Muscle of back (tissue), 11 donors: ENCODE measurements around the gene LCN1. TPM values are rescaled to one million over a fixed set of nuclear protein-coding genes. Genes with fewer than 3 reads are reported as not detected.
"Not testable (repeated sequence)": the region's sequence is repeated elsewhere in the genome, so short reads cannot be mapped to it uniquely, and the experiment has no call there.

Experiments
- DNase-seq, 3 donors: peaks; one replicate each; pipeline versions ENCODE4 v3.0.0 to v3.0.0-alpha.2; 2013
- polyA plus RNA-seq, 10 donors: library from polyadenylated mRNA; unstranded; fragments of 120-200 nt; gene quantifications; one replicate each; pipeline ENCODE4 v1.2.1, GENCODE V29; 2013; ENCODE audit not compliant: insufficient read length in 10 of 10

LCN1 gene
- polyA plus RNA-seq, 10 donors, result not detected

DNA sequence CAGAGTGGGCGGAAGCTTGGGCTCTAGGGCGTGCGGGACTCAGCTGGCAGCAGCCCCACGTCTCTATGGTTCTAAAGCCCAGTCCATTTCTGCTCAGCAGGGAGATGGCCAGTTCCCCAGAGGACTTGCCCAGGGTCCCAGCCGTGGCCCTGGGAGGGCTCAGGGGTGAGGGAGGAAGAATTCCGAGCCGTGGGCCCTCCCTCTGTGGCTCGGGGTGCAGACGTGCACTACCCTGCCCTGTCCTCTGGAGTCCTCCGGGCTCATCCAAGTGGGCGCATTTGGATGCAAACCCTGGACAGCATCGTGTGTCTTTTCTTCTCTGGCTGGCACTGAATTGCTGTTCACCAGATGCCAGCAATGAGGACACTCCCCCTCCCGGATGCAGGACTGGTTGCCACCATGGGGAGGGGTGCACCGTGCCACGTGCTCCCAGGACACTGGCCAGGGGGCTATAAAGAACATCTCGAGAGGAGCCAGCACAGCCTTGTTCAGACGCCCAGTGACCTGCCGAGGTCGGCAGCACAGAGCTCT is 24.5 kb downstream of the LCN1 start, which contains the start of gene OBP2A:
Gene OBP2A (plus strand): TSS at position 481 of the 531 bp plus-strand sequence. CDS start 55 bp downstream, outside the sequence.
- DNase-seq, result not testable (repeated sequence)

DNA sequence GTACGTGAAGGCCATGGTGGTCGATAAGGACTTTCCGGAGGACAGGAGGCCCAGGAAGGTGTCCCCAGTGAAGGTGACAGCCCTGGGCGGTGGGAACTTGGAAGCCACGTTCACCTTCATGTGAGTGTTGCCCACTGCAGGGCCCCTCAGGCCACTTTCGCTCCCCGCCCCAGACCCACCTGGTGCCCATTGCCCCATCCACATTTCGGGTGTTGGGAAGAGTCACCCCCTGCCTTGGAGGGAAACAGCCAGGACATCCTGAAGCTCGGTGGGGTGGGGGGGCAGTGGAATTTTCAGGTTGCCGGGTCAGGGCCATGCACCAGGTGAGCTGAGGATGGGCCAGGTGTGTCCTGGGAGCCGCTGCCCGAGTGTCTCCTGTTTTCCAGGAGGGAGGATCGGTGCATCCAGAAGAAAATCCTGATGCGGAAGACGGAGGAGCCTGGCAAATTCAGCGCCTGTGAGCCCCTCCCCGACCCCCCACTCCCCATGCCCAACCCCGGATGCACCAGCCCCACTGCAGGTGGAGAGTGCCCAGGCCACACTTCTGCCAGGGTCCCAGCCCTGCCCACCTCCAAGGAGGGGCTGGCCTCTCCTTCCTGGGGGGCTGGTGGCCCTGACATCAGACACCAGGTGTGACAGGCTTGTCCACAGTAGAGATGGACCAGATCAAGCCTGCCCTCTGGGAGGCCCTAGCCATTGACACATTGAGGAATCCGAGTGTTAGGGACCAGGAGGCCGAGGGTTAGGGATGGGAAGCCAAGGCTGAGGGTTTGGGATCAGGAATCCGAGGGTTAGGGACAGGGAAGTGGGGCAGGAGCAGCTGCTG is 25.8 kb downstream of the LCN1 start:
- DNase-seq, result not testable (repeated sequence)

DNA sequence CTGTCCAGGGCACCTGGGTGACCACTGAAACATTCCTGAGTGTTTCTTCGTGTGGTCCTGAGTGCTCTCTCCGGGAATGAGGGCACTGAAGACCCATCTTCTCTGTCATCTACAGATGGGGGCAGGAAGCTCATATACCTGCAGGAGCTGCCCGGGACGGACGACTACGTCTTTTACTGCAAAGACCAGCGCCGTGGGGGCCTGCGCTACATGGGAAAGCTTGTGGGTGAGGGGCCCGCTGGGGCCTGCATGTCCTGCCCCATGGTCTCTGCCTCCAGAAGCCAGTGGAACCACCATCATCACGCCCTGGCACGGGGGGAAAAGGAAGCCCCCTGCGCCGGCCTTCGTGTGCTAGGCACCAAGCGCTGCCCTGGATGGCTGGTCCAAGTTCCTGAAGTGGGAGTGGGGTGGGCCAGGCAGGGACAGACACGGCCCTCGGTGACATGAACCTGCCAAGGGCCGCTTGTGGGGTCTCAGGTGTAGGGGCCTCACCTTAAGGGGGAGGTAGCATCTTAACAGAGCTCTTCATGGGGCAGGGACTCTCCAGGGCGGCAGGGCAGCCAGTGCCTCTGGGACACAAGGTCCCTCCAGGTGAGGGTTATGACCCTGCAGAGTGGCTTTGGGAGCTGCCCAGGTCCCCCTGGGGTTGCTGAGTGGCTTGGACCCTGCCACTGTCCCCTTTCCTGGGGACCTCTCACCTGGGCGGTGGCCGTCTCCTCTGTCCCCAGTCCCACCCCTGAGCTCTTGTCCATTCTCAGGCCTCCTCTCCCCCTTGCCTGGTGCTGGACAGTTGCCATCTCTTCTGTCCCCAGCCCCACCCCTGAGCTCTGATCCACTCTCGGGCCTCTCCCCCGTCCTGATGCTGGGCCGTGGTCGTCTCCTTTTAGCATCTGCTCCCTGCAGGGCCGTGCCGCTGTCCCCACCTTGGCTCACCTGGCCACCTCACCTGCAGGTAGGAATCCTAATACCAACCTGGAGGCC is 26.8 kb downstream of the LCN1 start:
- no peak for DNase-seq

DNA sequence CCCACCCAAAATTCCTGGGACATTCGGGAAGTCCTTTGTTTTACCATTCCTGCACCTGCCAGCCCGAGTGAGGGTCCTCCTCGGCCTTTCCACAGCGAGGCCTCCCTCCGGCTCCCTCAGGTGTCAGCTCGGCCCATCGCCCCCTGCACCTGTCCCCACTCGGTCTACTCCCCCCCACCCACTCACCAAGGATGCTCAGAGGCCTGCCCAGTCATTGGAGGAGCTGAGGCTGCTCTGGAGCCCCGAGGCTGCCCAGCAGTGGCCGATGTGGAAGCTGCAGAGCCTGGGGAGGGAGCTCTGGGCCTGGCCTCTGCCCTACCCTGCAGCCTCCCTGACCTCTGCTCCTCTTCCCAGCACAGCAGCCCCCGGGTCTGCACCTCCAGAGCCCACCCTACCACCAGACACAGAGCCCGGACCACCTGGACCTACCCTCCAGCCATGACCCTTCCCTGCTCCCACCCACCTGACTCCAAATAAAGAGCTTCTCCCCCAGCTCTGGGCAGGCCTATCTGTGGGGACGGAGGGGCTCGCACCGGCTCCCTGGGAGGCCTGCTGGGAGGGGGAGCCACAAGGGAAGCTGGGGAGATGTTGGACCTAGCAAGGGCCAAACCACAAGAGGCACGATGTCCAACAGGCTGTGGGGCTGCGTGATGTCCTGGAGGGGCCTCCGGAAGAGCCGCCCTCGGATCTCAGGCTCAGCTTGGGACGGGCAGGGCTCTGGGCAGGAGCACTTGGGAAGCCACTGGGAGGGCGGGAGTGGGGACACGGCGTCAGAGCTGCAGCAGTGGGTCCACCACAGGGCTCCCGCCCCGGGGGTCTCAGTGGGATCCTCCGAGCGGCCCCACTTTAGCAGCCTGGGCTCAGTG is 28.5 kb downstream of the LCN1 start:
- DNase-seq, result not testable (repeated sequence)

DNA sequence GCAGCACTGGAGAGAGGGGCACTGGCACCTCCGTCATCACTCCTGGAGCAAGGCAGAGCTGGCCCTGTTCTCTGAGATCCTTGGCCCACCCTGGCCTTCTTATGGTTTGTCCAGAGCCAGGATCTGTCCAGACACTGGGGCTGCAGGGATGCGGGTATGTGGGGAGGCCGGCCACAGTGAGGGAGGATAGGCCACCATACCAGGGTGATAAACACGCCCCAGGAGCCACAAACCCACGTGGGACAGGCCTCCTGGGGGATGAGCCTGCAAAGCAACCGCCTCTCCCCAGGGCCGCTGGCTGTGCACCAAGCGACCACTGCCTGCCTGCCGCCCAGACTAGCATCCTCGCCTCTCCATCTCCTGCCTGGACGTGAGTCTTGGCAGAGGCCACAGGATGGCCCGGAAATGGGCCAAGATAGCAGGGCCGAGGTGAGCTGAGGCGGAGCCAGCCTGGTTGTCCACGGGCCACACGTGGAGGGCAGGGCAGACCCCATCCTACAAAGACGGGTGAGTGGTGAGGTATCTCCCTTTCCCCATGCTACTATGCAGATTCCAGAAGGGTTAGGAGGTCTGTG is 29.2 kb downstream of the LCN1 start:
- DNase-seq, result no peak

DNA sequence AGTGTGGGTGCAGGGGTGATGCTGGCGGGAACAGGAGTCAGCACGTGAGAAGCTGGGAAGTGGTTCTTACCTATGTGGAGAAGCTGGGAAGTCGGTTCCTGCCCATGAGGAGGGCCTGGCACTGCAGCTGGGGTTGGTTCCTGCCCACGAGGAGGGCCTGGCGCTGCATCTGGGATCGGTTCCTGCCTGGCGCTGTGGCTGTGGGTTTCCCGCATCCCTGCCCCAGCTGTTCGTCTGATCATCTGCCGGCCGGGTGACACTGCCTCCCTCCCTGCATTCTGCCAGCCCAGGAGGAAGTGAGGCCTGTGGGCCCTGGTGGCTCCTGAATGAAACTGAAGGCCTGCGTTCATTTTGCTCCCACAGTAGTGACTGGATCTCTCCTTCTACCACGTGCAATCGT is 29.8 kb downstream of the LCN1 start:
- DNase-seq, result no peak

DNA sequence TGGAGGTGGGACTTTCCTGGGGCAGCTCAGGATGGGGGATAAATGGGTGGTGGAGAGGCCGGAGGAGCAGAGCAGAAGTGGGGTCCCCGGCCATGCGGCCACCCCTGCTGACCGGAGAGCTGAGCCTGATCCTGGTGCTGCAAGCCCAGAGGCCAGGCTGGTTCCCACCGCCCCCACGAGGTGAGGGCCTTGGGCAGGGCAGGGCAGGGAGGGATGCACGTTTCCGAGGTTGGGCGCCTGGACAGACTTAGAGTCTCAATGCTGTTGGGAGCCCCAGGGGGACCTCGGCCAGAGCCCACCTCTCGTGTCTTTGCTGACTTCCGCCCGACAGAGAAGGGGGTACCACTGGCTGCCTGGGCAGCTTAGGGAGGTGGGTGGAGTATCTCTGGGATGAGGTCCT is 30.2 kb downstream of the LCN1 start:
- DNase-seq, result no peak

DNA sequence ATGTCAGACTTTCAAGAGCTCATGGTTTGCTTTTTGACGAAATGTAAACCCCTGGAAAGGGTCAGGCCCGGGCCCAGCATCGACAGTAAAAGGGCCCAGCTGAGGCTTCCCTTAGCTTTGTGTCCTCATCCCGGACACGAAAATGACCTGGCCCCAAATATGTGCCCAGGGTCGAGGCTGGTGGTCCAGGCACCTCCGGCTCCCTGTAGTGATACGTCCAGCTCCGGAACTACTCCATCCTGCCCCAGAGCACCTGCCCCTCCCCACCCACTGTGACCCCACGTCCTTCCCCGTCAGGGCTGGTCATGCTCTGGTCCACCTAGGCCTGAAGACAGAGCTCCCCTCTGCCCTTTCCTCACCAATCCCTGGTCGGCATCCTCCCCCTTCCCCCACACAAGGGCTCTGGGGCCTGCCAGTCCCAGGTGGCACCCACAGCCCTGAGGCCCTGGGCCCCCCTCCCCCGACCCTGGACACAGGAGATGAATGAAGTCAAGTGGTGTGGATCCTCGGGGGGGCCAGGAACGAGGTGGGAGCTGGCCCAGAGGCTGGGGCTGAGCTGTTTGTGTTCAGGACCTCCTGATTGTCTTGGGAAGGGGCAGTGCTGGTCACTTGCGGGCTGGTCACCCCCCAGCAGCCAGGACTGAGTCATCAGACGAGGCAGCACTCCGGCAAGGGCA is 30.9 kb downstream of the LCN1 start:
- DNase-seq, result no peak

DNA sequence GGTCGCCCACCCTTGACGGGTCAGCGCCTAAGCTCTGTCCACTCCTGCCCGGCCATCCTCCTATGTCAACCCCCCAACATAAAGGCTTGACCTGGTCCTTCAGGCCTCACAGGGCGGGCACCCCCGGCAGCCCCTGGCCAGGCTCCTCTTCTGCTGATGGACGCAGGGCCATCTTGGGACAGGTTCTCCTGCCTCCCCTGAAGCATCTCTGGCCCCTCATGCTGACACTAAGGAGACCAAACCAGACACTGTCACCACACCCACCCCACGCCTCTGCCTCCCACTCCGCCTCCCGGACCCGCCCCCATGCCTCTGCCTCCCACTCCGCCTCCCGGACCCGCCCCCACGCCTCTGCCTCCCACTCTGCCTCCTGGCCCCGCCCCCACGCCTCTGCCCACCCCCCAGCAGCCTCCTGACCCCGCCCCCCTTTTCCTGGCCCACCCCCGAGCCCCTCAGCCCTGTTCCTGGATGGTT is 31.5 kb downstream of the LCN1 start:
- no peak for DNase-seq

DNA sequence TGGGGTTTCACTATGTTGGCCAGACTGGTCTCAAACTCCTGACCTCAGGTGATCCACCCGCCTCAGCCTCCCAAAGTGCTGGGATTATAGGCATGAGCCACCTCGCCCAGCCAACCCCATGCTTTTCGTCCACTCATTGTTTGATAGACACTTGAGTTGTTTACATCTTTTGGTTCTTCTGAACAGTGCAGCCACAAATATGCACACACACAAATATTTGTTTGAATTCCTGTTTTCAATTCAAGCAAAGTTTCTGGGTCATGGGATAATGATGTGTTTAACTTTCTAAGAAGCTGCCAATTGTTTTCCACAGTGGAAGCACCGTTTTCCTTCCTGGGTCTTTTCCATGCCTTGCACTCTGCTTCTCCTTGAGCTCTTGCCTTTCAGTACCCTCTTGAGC is 33.5 kb downstream of the LCN1 start:
- no peak for DNase-seq

DNA sequence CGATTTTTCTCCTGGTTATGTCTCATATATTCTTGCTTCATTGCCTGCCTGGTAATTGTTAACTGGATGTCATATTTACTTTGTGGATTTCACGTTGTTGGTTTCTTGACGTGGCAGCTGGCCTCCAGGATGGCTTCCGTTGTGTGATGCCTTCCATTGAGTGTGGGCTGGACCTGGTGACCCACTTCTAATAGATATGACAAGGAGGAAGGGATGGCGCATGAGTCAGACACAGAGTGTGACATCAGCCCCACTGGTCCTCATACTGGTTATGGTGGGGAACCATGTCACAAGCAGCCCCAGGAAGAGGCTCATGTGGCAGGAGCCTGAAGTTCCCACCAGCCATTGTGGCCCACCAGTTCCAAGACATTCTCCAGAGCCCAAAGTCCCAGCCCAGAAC is 34.0 kb downstream of the LCN1 start:
- no peak for DNase-seq

DNA sequence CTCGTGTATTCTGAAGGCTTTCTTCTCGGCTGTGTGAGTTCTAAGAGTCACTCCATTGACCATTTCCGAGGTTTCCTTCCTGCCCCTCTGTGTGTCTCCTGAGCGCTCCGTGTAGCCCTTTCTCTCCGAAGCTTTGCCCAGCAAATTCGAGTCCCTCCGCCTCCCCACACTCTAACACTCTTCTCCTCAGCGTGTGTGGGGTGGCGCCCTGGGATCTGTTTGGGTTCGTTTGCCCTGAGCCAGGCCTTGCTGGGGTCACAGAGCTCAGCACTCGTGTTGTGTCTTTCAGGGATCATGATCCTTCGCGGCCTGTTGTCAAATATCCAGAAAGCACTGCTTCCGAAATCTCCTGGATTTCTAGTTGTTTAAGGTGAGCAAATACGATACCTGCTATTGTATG is 34.7 kb downstream of the LCN1 start:
- no peak for DNase-seq

DNA sequence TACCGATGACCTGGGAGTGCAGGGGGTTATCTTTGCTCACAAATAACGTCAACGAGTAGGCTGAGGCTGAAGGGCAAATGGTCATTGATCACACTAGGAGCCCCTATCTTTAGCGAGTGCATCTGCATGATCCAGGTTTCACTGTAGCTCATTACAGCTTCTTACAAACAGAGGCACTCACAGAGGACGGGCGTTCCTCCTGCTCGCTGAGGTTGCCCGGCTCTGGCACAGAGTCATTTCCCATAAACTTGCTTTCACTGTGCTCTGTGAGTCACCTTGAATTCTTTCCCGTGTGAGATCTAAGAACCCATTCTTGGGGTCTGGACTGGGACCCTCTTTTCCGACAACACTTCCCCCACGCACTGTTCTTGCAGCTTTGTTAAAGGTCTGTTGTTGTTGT is 38.4 kb downstream of the LCN1 start:
- DNase-seq, result no peak

DNA sequence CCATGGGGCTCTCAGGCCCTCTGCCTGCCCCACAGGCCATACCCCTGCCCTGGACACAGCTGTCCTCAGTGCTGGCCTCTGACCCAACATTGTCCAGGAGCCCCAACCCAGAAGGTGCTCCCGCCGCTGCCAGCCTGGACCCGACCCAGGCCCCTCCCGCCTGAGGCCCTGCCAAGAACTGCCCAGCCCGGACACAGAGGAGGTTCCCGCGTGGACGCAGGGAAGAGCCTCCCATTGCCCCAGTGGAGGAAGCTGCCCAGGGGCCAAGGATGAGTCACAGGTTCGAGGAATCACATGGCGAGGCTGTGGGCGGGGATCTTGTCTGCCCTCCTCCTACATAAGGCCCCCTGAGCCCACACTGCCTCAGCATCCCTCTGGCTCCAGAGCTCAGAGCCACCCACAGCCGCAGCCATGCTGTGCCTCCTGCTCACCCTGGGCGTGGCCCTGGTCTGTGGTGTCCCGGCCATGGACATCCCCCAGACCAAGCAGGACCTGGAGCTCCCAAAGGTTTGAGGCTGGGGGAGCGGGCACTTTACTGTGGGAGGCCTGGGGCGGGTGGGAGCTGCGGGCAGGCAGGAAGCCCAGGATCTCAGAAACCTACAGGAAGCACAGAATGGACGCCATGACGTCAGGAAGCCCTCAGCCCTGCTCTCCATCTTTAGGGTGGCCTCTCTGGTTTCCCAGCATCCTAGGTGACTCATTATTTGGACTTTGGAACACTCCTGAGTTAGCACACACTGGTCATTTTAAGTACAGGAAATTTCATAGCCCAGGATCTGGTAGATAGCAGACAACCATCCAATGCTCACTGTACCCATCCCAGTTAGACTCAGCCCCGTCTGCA is 40.4 kb downstream of the LCN1 start, which contains the start of gene PAEP:
Gene PAEP (plus strand): TSS at position 366 of the 844 bp plus-strand sequence.
- DNase-seq, result no peak

DNA sequence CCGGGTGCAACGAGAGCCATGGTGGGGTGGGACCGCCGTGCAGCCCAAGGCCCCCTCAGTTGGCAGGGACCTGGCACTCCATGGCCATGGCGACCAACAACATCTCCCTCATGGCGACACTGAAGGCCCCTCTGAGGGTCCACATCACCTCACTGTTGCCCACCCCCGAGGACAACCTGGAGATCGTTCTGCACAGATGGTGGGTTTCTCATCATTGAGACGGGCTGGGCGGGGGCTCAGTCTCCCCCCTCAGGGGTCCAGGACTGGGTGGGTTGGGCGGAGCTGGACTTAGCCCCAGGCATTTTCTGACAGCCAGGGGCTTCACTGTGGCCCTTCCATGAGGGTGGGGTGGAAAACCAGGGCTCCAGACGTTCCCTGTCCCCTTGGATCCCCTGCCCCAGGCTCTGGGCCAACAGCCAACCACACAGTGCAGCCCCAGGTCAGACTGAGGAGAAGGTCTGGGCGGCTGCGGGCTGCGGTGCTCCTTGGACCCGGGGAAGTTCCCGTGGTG is 41.0 kb downstream of the LCN1 start:
- DNase-seq, result no peak

DNA sequence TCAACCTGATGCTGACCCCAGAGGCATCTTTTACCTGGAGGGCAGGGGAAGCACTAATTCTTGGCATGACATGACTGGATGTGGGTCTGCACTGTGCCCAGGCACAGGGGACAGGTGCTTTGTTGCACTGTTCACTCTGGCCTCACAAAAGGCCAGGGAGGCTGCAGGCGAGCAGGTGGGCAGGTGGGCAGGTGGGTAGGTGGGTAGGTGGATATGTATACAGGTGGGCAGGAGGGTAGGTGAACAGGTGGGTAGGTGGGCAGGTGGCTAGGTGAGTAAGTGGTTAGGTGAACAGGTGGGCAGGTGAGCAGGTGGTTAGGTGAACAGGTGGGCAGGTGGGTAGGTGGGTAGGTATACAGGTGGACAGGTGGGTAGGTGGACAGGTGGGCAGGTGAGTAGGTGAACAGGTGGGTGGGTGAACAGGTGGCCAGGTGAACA is 41.8 kb downstream of the LCN1 start:
- DNase-seq, result no peak

DNA sequence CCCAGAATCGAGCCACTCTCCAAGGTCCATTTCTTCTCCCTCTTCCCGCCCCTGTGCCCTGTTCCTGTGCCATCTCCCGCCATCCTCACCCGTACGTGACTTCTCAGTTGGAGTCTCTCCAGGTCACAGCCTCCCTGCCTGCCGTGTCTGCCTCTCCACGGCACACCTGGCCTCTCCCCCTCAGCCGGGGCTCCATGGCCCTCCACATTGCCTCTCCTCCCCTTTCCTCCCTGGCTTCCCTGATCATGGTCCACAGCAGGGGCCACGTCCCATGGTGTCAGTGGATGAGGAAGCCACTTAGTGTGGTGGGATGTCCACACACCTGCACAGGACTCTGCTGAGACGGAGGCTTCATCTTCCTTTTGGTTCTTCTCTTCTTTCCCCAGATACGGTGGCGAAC is 42.6 kb downstream of the LCN1 start:
- no peak for DNase-seq

DNA sequence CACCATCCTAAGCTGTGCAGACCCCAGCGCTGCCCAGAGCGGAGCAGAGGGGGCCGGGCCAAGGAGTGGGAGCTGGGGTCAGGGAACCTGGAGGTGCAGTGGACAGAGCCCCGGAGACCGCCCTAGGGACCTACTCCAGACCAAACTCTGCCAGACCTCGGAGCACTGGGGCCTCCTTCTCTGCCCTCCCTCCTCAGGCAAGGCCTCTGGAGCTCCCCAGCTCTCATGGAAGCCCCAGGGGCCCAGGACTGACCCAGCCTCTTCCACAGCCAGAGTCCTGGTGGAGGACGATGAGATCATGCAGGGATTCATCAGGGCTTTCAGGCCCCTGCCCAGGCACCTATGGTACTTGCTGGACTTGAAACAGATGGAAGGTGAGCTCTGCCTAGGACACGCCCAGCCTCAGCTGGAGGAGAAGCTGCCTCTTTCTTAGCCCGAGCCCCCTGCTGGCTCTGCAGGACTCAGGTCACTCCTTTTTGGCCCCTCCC is 43.9 kb downstream of the LCN1 start:
- DNase-seq, result no peak

DNA sequence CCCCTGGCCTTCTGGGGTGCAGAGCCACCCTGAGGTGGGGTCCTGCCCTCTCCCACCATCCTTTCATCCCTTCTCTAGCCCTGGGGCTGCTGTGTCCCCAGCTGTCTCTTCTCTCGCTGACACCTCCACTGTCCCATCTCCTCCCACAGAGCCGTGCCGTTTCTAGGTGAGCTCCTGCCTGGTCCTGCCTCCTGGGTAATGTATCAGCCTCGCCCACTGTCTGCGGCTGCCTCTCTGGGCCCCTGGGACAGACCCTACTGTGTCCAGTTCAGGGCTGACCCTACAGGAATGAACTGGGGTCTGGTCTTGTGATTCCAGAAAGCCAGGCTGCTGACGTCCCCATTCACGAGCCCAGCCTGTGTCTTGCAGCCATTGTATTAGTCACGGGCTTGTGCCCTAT is 44.4 kb downstream of the LCN1 start:
- DNase-seq, result no peak
